Stimulated activated memory B cell treated with anti-CD40 and anti-IgM and Interleukin-4, amounts not matched to agents 10 μg/mL and 1 μg/mL and 100 μg/mL, for 72 hours (primary cell): ENCODE data around the gene BABAM2.

Source experiments
- ATAC-seq: fragments of 150-1000 bp; cut with Tn5 transposase; 2 replicates; pipeline ENCODE4 v1.10.0; 2021
- H3K27ac Mint-ChIP-seq: one replicate; pipeline ENCODE4 v1.8.0; 2022; ENCODE audit warnings: mild to moderate bottlenecking, mixed read lengths
- H3K27me3 Mint-ChIP-seq: one replicate; pipeline ENCODE4 v1.8.0; 2022; ENCODE audit warnings: mixed read lengths
- H3K36me3 Mint-ChIP-seq: one replicate; pipeline ENCODE4 v1.8.0; 2022; ENCODE audit warnings: mixed read lengths
- H3K4me1 Mint-ChIP-seq: one replicate; pipeline ENCODE4 v1.8.0; 2022; ENCODE audit warnings: mixed read lengths
- H3K4me3 Mint-ChIP-seq: one replicate; pipeline ENCODE4 v1.8.0; 2022; ENCODE audit warnings: mild to moderate bottlenecking, moderate library complexity, mixed read lengths
- H3K9me3 Mint-ChIP-seq: one replicate; pipeline ENCODE4 v1.8.0; 2022; ENCODE audit warnings: mixed read lengths

BABAM2 gene

DNA sequence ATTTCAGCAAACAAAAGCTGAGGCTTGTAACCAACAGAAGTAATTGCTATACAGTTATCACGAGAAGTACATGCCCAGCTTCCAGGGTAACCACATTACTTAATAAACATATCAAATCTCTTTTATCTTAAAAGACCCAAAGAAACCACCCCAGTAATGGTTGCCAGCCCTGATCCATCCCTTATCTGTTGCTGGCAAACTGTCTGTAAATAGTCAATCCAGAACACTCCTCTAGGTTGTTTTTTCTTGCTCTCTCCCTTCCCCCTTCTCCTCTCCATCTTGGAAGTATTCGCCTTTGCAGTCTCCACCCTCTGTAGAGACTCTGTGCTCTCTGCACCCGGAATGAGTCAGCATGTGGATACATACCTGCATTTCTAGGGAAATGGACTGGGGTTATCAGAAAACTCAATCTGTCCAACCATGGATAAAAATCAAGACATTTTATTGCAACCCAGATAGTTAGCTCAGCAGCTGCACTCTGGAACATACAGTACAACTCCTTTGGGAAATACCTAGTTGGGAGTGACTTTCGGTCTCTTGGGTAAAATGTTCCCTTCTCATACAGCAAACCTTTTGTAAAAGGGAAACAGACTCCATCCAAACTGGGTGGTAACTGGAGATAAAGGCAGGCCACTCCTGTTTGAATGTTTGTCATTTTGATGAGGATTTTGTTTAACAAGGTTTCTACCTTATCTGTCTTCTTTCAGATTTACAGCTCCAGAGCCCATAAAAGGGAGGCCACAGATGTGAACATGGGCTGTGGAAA lies 378.7 kb downstream of the BABAM2 start:
- no peak overlapping the region for H3K4me3 Mint-ChIP-seq
- no peak overlapping the region for H3K27ac Mint-ChIP-seq
- H3K4me1 Mint-ChIP-seq: peaks cover 12% of the 10 kb centered on the region
- peaks cover 46% of the 10 kb centered on the region for H3K36me3 Mint-ChIP-seq
- ATAC-seq: no peak
- H3K27me3 Mint-ChIP-seq: no peaks in the 10 kb centered on the region
- H3K9me3 Mint-ChIP-seq: no peaks in the 10 kb centered on the region

DNA sequence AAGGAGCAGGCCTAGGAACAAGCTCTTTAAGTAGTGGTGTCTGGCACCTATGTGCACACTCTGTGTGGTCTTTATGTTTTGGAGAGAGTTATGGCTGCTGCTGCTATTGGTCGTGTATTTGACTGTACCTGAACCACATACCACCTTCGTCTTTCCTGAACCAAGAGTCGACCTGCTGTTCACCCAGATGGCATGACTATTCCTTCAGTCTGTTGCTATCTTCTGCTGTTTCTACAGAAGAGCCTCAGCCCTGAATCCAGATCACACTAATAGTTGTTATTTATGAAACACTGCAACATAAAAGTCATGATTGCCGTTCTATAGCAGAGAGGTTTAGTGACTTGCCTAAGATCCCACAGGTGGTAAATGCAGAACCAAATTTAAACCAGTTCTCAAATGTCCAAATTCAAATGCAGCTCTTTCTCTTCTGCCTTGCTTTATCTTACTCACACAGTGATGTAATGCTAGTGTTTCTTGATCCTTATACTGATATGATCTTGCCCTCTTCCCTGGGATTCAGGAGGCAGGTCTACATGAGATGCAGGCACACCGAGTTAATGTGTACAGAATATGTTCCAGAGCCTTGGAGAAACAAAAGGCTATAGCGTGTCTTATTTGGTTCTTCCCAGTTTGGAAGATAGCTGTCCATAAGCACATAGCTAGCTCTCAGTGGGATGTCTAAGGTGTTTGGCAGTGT lies 380.1 kb downstream of the BABAM2 start:
- no peak overlapping the region for H3K27ac Mint-ChIP-seq
- H3K36me3 Mint-ChIP-seq: peaks cover 33% of the 10 kb centered on the region
- peaks cover 22% of the 10 kb centered on the region for H3K4me1 Mint-ChIP-seq
- H3K9me3 Mint-ChIP-seq: no peaks in the 10 kb centered on the region
- no peak for ATAC-seq
- H3K4me3 Mint-ChIP-seq: no peak overlapping the region
- H3K27me3 Mint-ChIP-seq: no peaks in the 10 kb centered on the region

DNA sequence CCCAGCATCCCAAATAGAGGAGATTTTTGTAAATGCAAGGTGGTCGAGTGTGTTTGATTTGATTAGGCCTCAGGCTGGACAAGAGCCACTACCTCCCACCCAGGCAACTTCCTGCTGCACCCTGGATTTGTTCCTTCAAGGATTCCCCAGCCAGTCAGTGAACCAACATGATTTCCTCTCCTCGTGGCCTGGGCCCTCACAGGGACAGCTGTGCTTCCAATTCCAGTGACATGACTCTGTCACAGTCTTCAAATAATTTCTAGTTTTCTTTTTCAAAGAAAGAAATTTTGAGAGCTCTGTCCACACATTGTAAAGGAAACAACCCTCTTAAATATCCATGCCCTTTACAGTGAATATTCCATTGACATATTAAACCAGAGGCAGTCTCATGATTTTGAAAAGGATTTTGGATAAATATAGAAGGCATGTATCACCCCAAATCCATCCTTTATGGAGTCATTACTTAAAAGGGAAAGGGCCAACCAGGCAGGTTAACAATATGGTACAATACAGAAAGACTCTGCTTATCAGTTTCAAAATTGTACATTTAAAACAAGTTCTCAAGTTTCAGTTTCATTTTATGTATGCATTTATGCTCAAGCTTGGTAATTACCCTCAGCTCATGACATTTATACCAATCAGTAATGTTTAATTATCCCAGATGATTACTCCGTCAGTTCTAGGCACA lies 380.8 kb downstream of the BABAM2 start:
- Mint-ChIP-seq H3K27ac (no peak overlapping the region), H3K4me1 (peaks cover 22% of the 10 kb centered on the region), H3K27me3 (no peaks in the 10 kb centered on the region), H3K36me3 (peaks cover 30% of the 10 kb centered on the region), H3K9me3 (no peaks in the 10 kb centered on the region), H3K4me3 (no peak overlapping the region)
- no peak for ATAC-seq

DNA sequence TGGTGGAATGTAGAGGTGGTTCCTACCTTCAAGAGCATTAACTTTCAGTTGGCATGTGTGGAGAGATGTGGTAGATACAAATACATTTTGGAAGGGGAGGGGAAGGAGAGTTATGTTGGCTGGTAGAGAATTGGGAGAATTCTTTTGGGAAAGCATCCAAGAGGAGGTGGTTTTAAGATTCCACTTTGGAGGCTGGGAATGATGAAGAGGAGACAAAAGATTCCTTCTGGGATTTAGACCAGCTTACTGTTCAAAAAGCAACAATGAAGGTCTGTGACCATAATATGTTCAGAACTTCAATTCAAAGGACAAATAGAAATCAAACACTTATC lies 381.4 kb downstream of the BABAM2 start:
- no peaks in the 10 kb centered on the region for H3K27me3 Mint-ChIP-seq
- H3K9me3 Mint-ChIP-seq: no peaks in the 10 kb centered on the region
- ATAC-seq: no peak
- H3K27ac Mint-ChIP-seq: no peak overlapping the region
- peaks cover 22% of the 10 kb centered on the region for H3K4me1 Mint-ChIP-seq
- peaks cover 26% of the 10 kb centered on the region for H3K36me3 Mint-ChIP-seq
- no peak overlapping the region for H3K4me3 Mint-ChIP-seq

DNA sequence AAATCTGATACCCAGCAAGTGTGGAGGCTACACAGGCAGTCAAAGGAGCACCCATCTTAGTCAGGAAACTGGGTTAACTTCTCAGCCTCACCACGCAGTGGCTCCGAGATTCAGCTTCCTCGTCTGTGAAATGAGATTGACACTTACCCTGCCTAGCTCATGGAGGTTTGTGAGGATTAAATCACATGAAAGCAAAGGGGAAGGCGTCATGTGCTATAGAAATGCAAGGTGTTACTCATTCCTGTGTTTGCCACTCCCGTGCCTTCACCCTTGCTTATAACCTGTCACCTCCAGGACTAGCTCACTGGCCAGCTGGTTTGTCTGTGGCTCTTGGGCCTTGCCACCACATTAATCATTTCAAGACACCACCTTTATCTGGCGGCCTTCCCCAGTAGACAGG lies 383.2 kb downstream of the BABAM2 start:
- H3K36me3 Mint-ChIP-seq: peaks cover 26% of the 10 kb centered on the region
- H3K9me3 Mint-ChIP-seq: no peaks in the 10 kb centered on the region
- no peak overlapping the region for H3K27ac Mint-ChIP-seq
- no peak overlapping the region for H3K4me3 Mint-ChIP-seq
- H3K27me3 Mint-ChIP-seq: no peaks in the 10 kb centered on the region
- peaks cover 22% of the 10 kb centered on the region for H3K4me1 Mint-ChIP-seq
- ATAC-seq: no peak

DNA sequence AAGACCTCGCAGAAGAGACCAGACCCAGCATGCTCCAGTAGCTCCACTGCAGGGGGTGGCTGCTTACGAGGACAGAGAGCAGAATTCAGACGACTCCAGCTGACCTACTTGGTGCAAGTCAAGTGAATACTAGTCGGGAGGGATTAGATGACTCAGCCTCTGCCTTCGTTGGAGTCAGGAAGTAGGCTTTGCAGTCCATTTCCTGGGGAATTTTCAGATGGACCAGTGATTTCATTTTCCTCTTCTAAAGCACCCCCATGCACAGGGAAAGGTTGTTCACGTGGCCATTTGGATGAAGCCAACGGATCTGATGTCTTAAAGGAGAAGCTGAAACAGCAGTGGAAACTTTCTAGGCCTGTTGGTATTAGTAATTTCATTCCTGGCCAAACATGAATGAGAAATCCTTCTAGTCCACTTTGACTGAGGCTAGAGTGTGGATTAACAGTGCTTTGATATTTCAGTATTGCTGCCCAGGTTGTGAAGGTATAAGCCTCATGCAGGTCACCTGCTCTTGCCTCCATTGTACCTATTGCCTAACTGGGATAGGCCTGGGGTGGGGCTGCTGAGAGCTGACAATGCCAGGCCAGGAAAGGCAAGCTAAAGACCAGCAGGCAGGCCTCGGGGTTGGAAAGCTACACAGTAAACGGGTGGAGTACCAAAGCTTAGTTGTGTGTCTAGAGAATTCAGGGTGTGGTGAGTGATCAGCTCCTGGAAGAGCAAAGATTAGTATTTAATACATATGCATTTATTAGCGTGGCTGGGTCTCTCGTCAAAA lies 384.6 kb downstream of the BABAM2 start:
- H3K4me1 Mint-ChIP-seq: peaks cover 22% of the 10 kb centered on the region
- no peak overlapping the region for H3K4me3 Mint-ChIP-seq
- H3K36me3 Mint-ChIP-seq: peaks cover 30% of the 10 kb centered on the region
- no peak overlapping the region for H3K27ac Mint-ChIP-seq
- ATAC-seq: no peak
- H3K9me3 Mint-ChIP-seq: no peaks in the 10 kb centered on the region
- H3K27me3 Mint-ChIP-seq: no peaks in the 10 kb centered on the region

DNA sequence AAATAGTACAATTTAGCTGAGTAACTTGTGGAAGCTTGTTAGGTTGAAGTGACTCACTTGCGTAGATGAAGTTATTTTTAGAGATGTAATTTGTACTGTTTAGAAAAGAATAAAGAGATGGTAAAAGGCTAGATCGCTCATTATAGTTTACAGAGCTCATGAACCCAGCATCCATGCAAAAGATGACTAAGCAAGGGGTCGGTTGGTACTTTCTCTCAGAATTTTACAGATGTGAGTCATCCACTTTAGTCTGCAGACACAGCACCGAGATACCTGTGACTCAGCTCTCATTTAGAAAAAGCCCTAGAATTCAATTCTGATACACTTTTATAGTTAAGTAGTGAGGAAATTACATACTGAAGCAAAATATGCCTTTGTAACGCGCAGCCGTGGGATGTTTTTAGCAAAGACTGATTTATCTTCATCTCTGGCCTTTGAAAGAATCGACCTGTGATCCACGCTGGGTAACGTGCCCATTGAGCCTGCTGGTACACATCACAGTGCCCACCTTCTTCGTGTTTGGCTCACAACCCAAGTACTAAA lies 385.6 kb downstream of the BABAM2 start:
- Mint-ChIP-seq H3K4me1 (peaks cover 20% of the 10 kb centered on the region), H3K4me3 (no peak overlapping the region), H3K27ac (no peak overlapping the region)

DNA sequence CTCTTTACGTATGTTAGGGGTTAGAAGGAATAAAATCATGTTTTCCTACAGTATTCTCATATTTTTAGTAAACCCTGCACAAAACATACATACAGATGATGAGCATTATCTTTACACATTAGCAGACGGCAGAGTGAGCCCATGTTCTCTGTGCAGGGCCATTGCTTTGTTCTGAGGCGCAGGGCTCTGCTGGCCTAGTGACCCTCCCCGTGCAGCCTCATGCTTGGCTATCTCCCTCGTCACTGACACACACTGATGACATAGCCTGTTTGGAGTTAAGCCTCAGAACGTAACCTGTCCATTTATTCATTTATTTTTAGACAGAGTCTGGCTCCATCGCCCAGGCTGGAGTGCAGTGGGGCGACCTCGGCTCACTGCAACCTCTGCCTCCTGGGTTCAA lies 386.3 kb downstream of the BABAM2 start:
- Mint-ChIP-seq H3K4me3 (no peak overlapping the region), H3K27me3 (no peaks in the 10 kb centered on the region), H3K27ac (no peak overlapping the region), H3K4me1 (peaks cover 13% of the 10 kb centered on the region), H3K36me3 (peaks cover 43% of the 10 kb centered on the region), H3K9me3 (no peaks in the 10 kb centered on the region)
- ATAC-seq: no peak

More for the DNA sequence above, 385.6 kb downstream of the BABAM2 start:
- Mint-ChIP-seq H3K9me3 (no peaks in the 10 kb centered on the region), H3K36me3 (peaks cover 40% of the 10 kb centered on the region), H3K27me3 (no peaks in the 10 kb centered on the region)
- ATAC-seq: peak; percentile 48

DNA sequence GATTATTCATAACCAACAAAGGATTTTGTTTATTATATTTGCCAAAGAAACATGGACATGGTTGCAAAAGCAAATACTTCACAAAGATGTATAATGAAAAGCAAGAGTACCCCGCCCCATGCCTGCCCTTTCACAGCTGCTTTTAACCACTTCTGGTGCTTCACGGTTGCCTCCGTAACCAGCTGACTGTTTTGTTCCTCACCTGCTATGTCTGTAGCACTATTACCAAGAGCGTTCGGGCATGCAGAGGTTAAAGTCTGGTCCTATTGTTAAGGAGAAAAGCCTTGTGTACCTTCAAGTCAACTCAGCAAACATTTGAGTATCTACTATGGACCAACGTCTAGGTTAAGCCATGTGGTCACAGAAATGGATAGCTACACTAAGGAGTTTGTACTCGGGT lies 386.9 kb downstream of the BABAM2 start:
- Mint-ChIP-seq H3K4me1 (peaks cover 11% of the 10 kb centered on the region), H3K36me3 (peaks cover 46% of the 10 kb centered on the region), H3K9me3 (no peaks in the 10 kb centered on the region), H3K4me3 (no peak overlapping the region), H3K27ac (no peak overlapping the region), H3K27me3 (no peaks in the 10 kb centered on the region)
- ATAC-seq: no peak

DNA sequence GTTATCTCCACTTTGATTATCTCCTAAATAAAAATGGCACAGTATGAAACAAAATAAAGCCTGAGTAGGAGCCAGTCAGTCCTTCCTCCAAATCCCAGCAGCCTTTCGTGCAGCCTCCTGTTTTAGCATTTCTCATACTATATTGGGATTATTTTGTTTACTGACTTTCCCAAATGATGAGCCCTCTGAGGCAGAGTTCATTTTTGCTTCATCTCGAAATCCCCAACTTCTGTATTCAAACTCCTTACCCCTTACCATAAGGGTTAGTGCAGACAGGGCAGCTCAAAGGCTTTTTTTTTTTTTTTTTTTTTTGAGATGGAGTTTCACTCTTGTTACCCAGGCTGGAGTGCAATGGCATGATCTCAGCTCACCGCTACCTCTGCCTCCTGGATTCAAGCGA lies 388.8 kb downstream of the BABAM2 start:
- Mint-ChIP-seq H3K4me1 (peaks cover 11% of the 10 kb centered on the region), H3K4me3 (no peak overlapping the region), H3K9me3 (no peaks in the 10 kb centered on the region), H3K27ac (no peak overlapping the region), H3K36me3 (peaks cover 40% of the 10 kb centered on the region), H3K27me3 (no peaks in the 10 kb centered on the region)
- no peak for ATAC-seq

DNA sequence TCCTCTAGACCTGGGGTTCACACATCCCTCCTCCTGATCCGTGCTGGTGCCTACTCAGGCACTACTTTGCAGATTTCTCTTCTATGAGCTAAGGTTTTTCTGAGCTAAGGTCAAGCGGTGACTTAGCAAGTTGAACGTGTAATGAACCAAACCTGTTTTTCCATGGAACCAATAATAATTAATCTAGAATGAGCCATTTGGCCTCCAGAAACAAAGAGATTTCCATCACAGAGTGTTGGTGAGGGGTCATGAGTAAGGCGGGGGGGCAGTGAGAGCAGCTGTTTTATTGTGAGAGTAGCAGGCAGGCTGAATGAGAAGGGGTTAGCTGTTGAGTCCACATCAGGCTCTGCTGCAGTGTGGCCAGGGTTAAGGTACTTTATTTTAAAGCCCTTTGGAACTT lies 390.1 kb downstream of the BABAM2 start:
- Mint-ChIP-seq H3K27ac (no peak overlapping the region), H3K4me3 (no peak overlapping the region), H3K4me1 (no peaks in the 10 kb centered on the region), H3K27me3 (no peaks in the 10 kb centered on the region), H3K36me3 (peaks cover 45% of the 10 kb centered on the region), H3K9me3 (no peaks in the 10 kb centered on the region)
- no peak for ATAC-seq

DNA sequence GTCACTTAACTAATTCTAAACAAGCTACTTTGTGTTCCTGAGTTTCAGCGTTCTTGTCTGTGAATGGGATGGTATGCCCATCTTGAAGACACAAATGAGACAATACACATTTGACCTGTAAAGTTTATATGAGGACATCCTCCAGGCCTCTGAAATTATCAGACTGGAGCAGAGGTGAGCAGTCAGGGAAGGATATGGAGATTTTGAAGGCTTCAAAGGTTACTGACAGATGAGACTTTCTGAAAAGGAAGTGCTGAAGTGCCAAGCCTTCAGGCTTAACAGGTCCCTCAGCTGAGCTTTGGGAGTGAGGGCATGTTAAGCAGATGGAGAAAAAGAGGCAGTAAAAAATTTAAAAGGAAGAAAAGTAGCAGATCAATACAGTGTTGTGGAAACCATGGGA lies 391.2 kb downstream of the BABAM2 start:
- Mint-ChIP-seq H3K4me3 (no peak overlapping the region), H3K27ac (no peak overlapping the region), H3K36me3 (peaks cover 52% of the 10 kb centered on the region), H3K4me1 (no peaks in the 10 kb centered on the region), H3K9me3 (no peaks in the 10 kb centered on the region), H3K27me3 (no peaks in the 10 kb centered on the region)
- ATAC-seq: no peak

DNA sequence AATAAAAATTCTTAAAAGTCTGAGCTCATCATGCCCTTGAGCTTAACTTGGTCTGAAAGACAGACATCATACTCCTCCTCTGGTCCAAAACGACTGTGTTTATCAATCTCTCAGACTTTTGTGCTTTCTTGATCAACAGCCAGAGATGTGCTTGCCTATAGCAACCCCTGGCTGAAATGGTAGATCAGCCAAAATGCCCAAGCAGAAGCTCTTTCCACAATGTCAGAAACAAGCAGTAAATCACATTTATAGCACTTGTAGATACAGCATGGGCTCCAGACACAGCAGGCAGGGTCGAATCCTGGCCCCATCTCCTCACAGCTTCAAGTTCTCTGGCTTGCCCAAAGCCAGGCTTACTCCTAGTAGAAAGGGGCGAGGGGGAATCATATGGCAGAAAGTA lies 391.7 kb downstream of the BABAM2 start:
- no peaks in the 10 kb centered on the region for H3K9me3 Mint-ChIP-seq
- no peak for ATAC-seq
- H3K4me1 Mint-ChIP-seq: no peaks in the 10 kb centered on the region
- peaks cover 53% of the 10 kb centered on the region for H3K36me3 Mint-ChIP-seq
- H3K27me3 Mint-ChIP-seq: no peaks in the 10 kb centered on the region
- H3K4me3 Mint-ChIP-seq: no peak overlapping the region
- no peak overlapping the region for H3K27ac Mint-ChIP-seq

DNA sequence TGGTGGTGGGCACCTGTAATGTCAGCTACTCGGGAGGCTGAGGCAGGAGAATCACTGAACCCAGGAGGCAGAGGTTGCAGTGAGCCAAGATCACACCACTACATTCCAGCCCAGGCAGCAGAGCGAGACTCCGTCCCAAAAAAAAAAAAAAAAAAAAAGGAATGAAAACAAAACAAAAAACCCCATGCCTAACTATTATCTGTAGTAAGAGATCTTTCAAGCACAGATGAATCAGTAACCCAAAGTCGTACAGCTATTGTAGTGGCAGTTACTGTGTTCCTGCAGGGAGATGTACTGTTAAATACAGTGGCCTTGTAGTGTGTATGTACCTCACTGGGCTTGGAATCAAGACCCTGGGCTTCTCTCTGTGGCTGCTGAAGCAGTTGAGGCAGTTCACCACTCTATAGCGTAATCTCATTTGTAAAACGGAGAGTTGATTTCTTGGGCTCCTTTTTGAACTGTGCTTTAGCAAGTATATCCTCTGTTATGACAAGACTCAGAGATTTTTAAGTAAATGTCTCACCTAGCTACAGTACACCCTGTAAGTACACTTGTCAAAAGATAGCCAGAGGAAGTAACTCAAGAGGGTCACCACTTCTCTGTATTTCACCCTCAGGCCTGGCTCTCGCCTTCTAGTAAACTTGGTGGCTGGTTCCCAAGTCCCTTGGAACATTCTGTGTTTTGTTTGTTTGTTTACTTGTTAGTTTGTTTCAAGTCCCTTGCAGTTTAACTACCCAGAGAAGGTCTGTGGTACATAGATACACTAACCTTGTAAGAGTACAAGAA lies 392.5 kb downstream of the BABAM2 start:
- Mint-ChIP-seq H3K27ac (no peak overlapping the region), H3K4me1 (no peaks in the 10 kb centered on the region), H3K27me3 (no peaks in the 10 kb centered on the region), H3K4me3 (no peak overlapping the region), H3K36me3 (peaks cover 54% of the 10 kb centered on the region), H3K9me3 (no peaks in the 10 kb centered on the region)
- no peak for ATAC-seq
